Brain microvascular endothelial cell (primary cell): ENCODE results near the gene GRM5.

Experiments used
- DNase-seq: peaks from one replicate; pipeline ENCODE4 v3.0.0-alpha.2; 2020
- H3K27ac ChIP-seq: fragments of 250-450 bp; sonication (Bioruptor Pico); 2 replicates; pipeline ENCODE4 v1.5.1; 2020; ENCODE audit warnings: mild to moderate bottlenecking, moderate library complexity
- H3K27me3 ChIP-seq: fragments of 250-450 bp; sonication (Bioruptor Pico); replicated peaks from 2 replicates; pipeline ENCODE4 v1.5.1; 2020; ENCODE audit warnings: mild to moderate bottlenecking
- H3K36me3 ChIP-seq: fragments of 250-450 bp; sonication (Bioruptor Pico); replicated peaks from 2 replicates; pipeline ENCODE4 v1.5.1; 2020; ENCODE audit warnings: mild to moderate bottlenecking
- H3K4me3 ChIP-seq: 2 replicates; pipeline ENCODE4 v1.5.1; 2011; ENCODE audit warnings: low read depth, mild to moderate bottlenecking, control low read depth, low read length, moderate library complexity
- CTCF ChIP-seq: IDR thresholded peaks from 2 replicates; pipeline ENCODE4 v1.5.1; 2011; ENCODE audit warnings: low read depth, mild to moderate bottlenecking, moderate library complexity, low read length, control low read depth, inconsistent platforms; ENCODE audit errors: missing control alignments
- in situ Hi-C: cut with HindIII; loops from 2 replicates; pipeline ENCODE4 v1.10.0; 2017; ENCODE audit warnings: low sequenced_read_pairs, low pct_ligation_motif_present

The GRM5 gene

GRCh38 chr11:88555018-88555828 is 510.6 kb downstream of the GRM5 start:
- Histone ChIP-seq H3K27me3 (no peaks in the 10 kb centered on the region), H3K4me3 (no peak overlapping the region), H3K36me3 (no peaks in the 10 kb centered on the region), H3K27ac (peak overlapping the region; percentile 60)
- peak; percentile 91 for DNase-seq
- no peak for TF ChIP-seq CTCF
- in situ Hi-C loops = no loop called here

- no peak overlapping the region for H3K27ac ChIP-seq
- in situ Hi-C loops = no loop called here
These were observed 512.6 kb downstream of the GRM5 start for GRCh38 chr11:88553204-88553603.

GRCh38 chr11:88552379-88553062 is 513.3 kb downstream of the GRM5 start:
- Histone ChIP-seq H3K4me3 (no peak overlapping the region), H3K27me3 (no peaks in the 10 kb centered on the region), H3K36me3 (no peaks in the 10 kb centered on the region), H3K27ac (no peak overlapping the region)
- in situ Hi-C loops = no loop called here
- DNase-seq = peak; percentile 43
- peak; percentile 90 for TF ChIP-seq CTCF

More at GRCh38 chr11:88553204-88553603, 512.6 kb downstream of the GRM5 start:
- Histone ChIP-seq H3K36me3 (no peaks in the 10 kb centered on the region), H3K4me3 (no peak overlapping the region), H3K27me3 (no peaks in the 10 kb centered on the region)
- no peak for TF ChIP-seq CTCF
- DNase-seq = peak; percentile 28

- Histone ChIP-seq H3K27me3 (no peaks in the 10 kb centered on the region), H3K27ac (no peak overlapping the region), H3K36me3 (no peaks in the 10 kb centered on the region), H3K4me3 (no peak overlapping the region)
- in situ Hi-C loops = loop anchor here (25.0 kb wide), 1 partner anchor 532 kb away; no protein-coding TSS in a partner anchor
- TF ChIP-seq CTCF = no peak
- DNase-seq = no peak
These were observed 521.0 kb downstream of the GRM5 start for GRCh38 chr11:88544656-88545280.

GRCh38 chr11:88543902-88544655 is 521.7 kb downstream of the GRM5 start:
- Histone ChIP-seq H3K36me3 (no peaks in the 10 kb centered on the region), H3K27ac (no peak overlapping the region), H3K4me3 (no peak overlapping the region), H3K27me3 (no peaks in the 10 kb centered on the region)
- TF ChIP-seq CTCF = peak; percentile 98
- DNase-seq = peak; percentile 86
- in situ Hi-C loops = loop anchor here (25.0 kb wide), 1 partner anchor 532 kb away; no protein-coding TSS in a partner anchor
